A172 (cell line): Measurements from ENCODE around the gene PIANP. TPM values are rescaled to one million over a fixed set of nuclear protein-coding genes. Genes with fewer than 3 reads are reported as not detected.
A peak's percentile ranks its signal among the peaks of the same experiment; 100 is the strongest.

Experiments
- DNase-seq: peaks from one replicate; pipeline ENCODE4 v3.0.0-alpha.2; 2015; ENCODE audit warnings: low spot score
- total RNA-seq: library from RNA; depleted of rRNA; stranded (reverse); fragments of >200 nt; shearing (Covaris generic); gene quantifications from 2 replicates; pipeline ENCODE4 v1.2.3, GENCODE V29; 2014

The PIANP gene
- total RNA-seq, 1 experiment from 2014 or later, result 2.3 TPM

- DNase-seq, result no peak
Measured at GRCh38 chr12:6703631-6704030, 3.0 kb upstream of the PIANP start.

- no peak for DNase-seq
Measured at GRCh38 chr12:6701078-6701768, 608 bp upstream of the PIANP start.

- DNase-seq, result no peak
Measured at GRCh38 chr12:6699989-6700645, 498 bp downstream of the PIANP start.

- DNase-seq, result no peak
Measured at GRCh38 chr12:6699259-6699988, 1.2 kb downstream of the PIANP start.

- DNase-seq, result no peak
Measured at GRCh38 chr12:6698352-6699046, 2.1 kb downstream of the PIANP start.

- DNase-seq, result peak; percentile 56
Measured at GRCh38 chr12:6697584-6698351, 2.8 kb downstream of the PIANP start.

- no peak for DNase-seq
Measured at GRCh38 chr12:6696690-6697583, 3.7 kb downstream of the PIANP start.

GRCh38 chr12:6695313-6696045 lies 5.1 kb downstream of the PIANP start:
- DNase-seq, result no peak

GRCh38 chr12:6694701-6695100 lies 5.9 kb downstream of the PIANP start:
- DNase-seq, result no peak

- DNase-seq, result no peak
Measured at GRCh38 chr12:6693832-6694355, 6.7 kb downstream of the PIANP start.

- no peak for DNase-seq
Measured at GRCh38 chr12:6692888-6693287, 7.7 kb downstream of the PIANP start.

- DNase-seq, result peak; percentile 57
Measured at GRCh38 chr12:6691473-6691872, 9.1 kb downstream of the PIANP start.

GRCh38 chr12:6688999-6689882 lies 11.4 kb downstream of the PIANP start, which contains the start of gene ZNF384:
Gene ZNF384 (minus strand): TSS chr12:6689375. CDS start chr12:6679520, 9,855 bp downstream.
- DNase-seq, result peak; percentile 97

GRCh38 chr12:6688543-6688998 lies 12.0 kb downstream of the PIANP start:
- no peak for DNase-seq

- no peak for DNase-seq
Measured at GRCh38 chr12:6685814-6686213, 14.8 kb downstream of the PIANP start.

- peak; percentile 18 for DNase-seq
Measured at GRCh38 chr12:6684609-6685008, 16.0 kb downstream of the PIANP start.

GRCh38 chr12:6676962-6677361 lies 23.7 kb downstream of the PIANP start:
- no peak for DNase-seq

- DNase-seq, result no peak
Measured at GRCh38 chr12:6672143-6672542, 28.5 kb downstream of the PIANP start.
